Motor neuron (in vitro differentiated cells): ENCODE data around the gene CUL3. TPM values are rescaled to one million over a fixed set of nuclear protein-coding genes. Genes with fewer than 3 reads are reported as not detected.

Experiments
- ATAC-seq, 8 experiments: fragments of 200-7000 bp; cut with Tn5 transposase; replicated peaks in 6 of 8; 2 replicates each; pipeline ENCODE4 v1.8.0; 2021; ENCODE audit warnings: mild to moderate bottlenecking in 8 of 8, moderate library complexity in 8 of 8
- H3K27ac ChIP-seq, 2 donors: fragments of 250-450 bp; sonication (Bioruptor Pico); 2 replicates each; pipeline ENCODE4 v1.9.0; 2021; ENCODE audit warnings: antibody characterized with exemption in 2 of 2, mild to moderate bottlenecking in 2 of 2, moderate library complexity in 1 of 2
- H3K4me1 ChIP-seq, 2 donors: fragments of 250-450 bp; sonication (Bioruptor Pico); replicated peaks in 1 of 2; 2 replicates each; pipeline ENCODE4 v1.6.1; 2021; ENCODE audit warnings: antibody characterized with exemption in 2 of 2, mild to moderate bottlenecking in 2 of 2, moderate library complexity in 1 of 2
- H3K4me3 ChIP-seq, 5 donors: fragments of 250-450 bp; sonication (Bioruptor Pico); 2 replicates each; pipeline ENCODE4 v1.9.0; 2021; ENCODE audit warnings: antibody characterized with exemption in 5 of 5, mild to moderate bottlenecking in 5 of 5, moderate library complexity in 4 of 5
- WGBS, 10 experiments: fragments of 450-650 bp; shearing (Covaris generic); methylation state at CpG; one replicate each; pipeline ENCODE4 v1.0.0; 2022; 5-methylcytosine and 5-hydroxymethylcytosine counted together
- in situ Hi-C, 9 experiments: fragments of 400-800 bp; cut with MboI; loops; one replicate each; pipeline ENCODE4 v1.15.0; 2021; ENCODE audit warnings: low sequenced_read_pairs in 9 of 9, low pct_unique_long_range_greater_than_20kb in 2 of 9; ENCODE audit not compliant: unreplicated experiment in 9 of 9
- total RNA-seq, 8 experiments: library from RNA; unstranded; fragments of 300-600 nt; gene quantifications; 2 replicates each; pipeline versions ENCODE4 v1.2.3 to v1.2.4, GENCODE V29; 2022

The CUL3 gene
- total RNA-seq, 8 experiments from 2014 or later, result 54.8 to 123 (median 73.9) TPM

DNA sequence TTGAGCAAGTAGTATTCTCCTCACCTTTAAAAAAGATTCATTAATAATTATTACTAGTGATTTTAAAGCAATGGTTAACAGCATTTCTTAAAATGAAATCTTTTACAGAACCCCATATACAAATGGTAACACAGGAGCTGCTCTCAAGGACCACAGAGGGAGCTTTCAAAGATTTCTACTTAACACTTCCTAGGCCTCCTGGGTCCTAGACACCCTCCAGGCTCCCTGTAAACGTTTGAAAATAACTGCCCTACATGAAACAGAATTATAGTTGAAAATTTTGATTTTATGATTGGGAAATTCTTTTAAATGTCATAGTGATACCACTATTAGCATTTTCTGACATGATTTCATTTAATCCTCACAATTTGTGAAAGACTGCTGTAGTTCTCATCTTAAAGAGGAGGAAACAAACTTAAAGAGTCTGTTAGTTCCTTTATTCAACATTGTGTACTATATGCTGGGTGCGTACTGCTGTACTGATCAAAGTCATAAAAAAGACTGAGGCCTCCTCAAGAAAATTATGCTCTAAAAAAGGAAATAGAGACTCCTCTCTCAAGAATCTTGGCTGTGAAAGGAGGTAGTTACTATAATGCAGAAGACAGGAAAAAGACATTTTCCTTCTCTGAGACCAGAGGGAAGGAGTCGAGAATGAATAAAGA is 10.6 kb downstream of the CUL3 start:
- in situ Hi-C loops, result no loop called here
- H3K4me3 ChIP-seq, result no peak overlapping the region
- no peak overlapping the region for H3K27ac ChIP-seq
- H3K4me1 ChIP-seq, result peaks cover 26 to 45% of the 10 kb centered on the region in 2 donors
- WGBS, 10 experiments, result 9 to 77% (median 40%) methylated on average over 1 to 3 of the region's 3 CpGs; no CpG with 5 or more reads in 1 of the 10 experiments
- ATAC-seq, result no peak

DNA sequence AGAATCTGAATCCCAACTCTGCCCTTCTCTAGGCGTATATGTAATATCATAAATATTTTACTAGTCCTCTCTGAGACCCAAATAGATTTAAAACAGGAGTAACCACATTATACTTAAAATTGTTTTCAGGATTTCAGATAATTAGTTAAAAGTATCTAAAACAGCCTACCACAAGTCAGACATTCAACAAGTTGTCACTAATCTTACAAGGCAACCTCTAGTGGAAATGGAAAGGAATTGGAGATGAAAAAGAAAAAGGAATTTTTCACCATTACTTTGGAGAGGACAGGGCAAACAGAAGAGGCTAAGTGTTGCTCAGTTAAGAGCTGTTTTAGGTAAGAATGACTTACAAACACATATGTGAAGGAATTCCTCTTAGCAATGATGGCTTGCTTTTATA is 11.4 kb downstream of the CUL3 start:
- H3K27ac ChIP-seq, result no peak overlapping the region
- H3K4me1 ChIP-seq, result peaks cover 26 to 36% of the 10 kb centered on the region in 2 donors
- no peak overlapping the region for H3K4me3 ChIP-seq
- no peak for ATAC-seq
- WGBS, 10 experiments, result 100% methylated on average over 1 of the region's 1 CpG; no CpG with 5 or more reads in 4 of the 10 experiments
- in situ Hi-C loops, result no loop called here

DNA sequence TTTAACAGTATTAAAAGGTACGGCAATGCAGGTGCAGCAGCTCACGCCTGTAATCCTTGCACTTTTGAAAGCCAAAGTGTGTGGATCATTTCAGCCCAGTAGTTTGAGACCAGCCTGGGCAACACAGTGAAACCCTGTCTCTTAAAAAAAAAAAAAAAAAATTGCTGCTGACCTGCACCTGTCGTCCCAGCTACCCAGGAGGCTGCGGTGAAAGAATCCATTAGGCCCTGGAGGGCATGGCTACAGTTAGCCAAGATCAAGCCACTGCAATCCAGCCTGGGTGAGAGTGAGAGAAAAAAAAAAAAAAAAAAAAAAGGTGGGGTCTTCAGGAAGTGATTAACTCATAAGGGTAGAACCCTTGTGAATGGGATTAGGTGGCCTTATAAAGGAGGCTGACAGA is 12.8 kb downstream of the CUL3 start:
- WGBS, 10 experiments, result 65 to 100% (median 83%) methylated on average over 1 to 4 of the region's 4 CpGs; no CpG with 5 or more reads in 1 of the 10 experiments
- ATAC-seq, result peak in 3 of 8 experiments; percentile 35 to 62 (median 41)
- Histone ChIP-seq H3K27ac (no peak overlapping the region), H3K4me1 (peaks cover 26 to 27% of the 10 kb centered on the region in 2 donors), H3K4me3 (no peak overlapping the region)
- in situ Hi-C loops, result no loop called here

DNA sequence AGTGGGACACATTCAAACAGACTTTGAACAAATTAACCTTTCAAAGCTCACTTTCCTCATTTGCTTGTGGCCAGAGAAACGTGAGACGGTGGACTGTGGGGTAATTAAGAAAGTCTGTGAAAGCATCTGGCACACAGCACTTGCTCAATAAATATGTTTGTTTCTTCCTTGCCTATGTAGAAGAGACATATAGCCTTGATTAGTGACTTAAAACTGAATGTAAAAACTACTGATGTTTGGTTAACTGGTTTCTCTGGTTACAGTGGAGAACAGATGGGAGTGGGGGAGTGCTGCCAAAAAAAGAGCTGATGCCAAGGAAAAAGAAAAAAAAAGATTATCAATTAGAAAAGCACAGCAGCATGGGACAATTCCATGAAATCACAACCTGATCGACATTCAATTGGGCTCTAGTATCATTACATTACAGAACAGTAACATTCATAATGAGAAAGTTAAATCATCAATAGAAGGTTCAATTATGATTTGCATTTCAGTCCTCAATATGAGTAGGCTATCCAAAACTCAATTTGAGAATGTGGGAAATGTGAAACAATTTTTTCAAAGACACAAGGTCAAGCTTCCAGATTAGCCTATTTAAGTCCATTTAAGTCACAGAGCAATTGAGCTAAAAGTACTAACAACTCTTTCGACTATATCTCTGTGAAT is 14.7 kb downstream of the CUL3 start:
- peak in 3 of 8 experiments; percentile 34 to 66 (median 36) for ATAC-seq
- no peak overlapping the region for H3K27ac ChIP-seq
- H3K4me1 ChIP-seq, result peaks cover 12 to 15% of the 10 kb centered on the region in 2 donors
- in situ Hi-C loops, result no loop called here
- no peak overlapping the region for H3K4me3 ChIP-seq
- 7 to 93% (median 71%) methylated on average over 1 to 4 of the region's 4 CpGs for WGBS, 10 experiments

DNA sequence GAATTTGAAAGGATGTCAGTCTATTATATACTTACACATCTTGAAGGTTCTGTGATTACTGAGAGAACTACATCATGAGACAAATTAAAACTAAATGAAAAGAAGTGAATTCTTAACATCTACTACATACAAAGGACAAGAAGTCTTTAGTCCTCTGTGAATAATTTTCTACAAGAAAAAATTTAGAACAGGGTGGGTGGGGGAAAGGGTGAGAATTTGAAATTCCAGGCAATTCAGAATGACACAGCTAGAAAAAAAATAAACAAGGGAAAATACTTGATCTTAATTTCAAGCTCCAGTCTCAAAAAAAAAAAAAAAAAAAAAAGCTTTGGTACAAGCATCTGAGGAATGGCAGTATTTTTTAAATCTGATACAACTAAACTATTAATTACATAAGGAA is 15.5 kb downstream of the CUL3 start:
- in situ Hi-C loops, result no loop called here
- H3K4me3 ChIP-seq, result no peak overlapping the region
- no peak overlapping the region for H3K27ac ChIP-seq

DNA sequence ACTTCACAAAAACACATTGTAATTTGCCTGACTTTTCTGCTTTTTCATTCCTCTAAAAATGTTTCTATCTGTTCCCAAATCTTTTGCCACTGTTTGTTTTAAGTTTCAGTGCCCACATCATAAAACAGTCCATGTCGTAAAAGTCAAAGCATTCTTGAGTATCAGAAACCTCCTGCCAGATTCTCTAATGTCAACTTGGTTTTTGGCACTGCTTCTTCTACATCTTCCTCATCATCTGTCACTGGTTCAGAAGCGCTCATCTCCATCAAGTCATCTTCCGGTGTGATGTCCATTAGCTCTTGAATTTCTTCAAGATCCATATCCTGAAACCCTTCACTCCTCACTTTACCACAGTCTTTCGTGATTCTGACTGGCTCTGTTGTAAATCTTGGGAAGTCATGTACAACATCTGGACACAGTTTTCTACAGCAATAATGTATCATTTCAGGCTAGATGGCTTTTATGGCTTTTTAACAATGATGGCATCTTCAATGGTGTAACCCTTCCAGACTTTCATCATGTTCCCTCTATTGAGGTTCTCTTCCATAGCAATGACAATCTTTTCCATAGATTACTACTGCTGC is 19.6 kb downstream of the CUL3 start:
- ATAC-seq, result no peak
- Histone ChIP-seq H3K4me3 (no peak overlapping the region), H3K4me1 (no peaks in the 10 kb centered on the region), H3K27ac (no peak overlapping the region)
- in situ Hi-C loops, result no loop called here
- WGBS, 10 experiments, result 40 to 100% (median 85%) methylated on average over 2 to 4 of the region's 4 CpGs; no CpG with 5 or more reads in 1 of the 10 experiments

More for the DNA sequence above, 15.5 kb downstream of the CUL3 start:
- peaks cover 4 to 8% of the 10 kb centered on the region in 2 donors for H3K4me1 ChIP-seq
- ATAC-seq, result peak in 1 of 8 experiments; percentile 49

DNA sequence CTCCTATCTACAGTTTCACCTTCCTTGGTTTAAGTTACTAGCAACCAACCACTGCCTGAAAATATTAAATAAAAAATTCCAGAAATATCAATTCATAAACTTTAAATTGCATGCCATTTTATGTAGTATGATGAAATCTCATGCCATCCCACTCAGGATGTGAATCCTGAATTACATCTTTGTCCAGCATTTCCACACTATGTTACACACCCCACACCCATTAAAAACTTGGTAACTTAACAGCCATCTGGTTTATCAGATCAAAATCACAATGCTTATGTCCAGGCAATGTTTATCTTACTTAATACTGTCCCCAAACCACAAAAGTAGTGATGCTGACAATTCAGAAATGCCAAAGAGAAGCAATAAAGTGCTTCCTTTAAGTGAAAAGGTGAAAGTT is 21.6 kb downstream of the CUL3 start:
- H3K27ac ChIP-seq, result no peak overlapping the region
- no peak overlapping the region for H3K4me3 ChIP-seq
- H3K4me1 ChIP-seq, result no peaks in the 10 kb centered on the region
- peak in 1 of 8 experiments; percentile 27 for ATAC-seq
- in situ Hi-C loops, result no loop called here

DNA sequence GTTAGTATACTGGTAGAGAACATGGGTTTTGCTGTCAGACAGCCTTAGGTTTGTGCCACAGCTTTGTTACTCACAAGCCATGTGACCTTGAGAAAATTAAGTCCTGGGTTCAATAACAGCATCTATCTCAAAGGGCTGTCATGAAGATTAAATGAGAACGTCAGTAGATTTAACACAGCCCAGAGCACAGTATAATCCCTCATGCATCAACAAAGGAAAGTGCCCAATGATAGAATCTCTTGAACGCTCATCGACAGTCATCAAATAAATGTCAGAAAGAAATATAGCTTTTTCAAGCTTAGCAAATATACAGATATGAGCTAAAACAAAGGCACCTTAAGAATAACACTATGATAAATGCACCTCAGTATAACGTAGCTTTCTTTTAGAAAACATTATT is 22.3 kb downstream of the CUL3 start:
- ATAC-seq, result peak in 1 of 8 experiments; percentile 16
- H3K4me3 ChIP-seq, result no peak overlapping the region
- no peaks in the 10 kb centered on the region for H3K4me1 ChIP-seq
- in situ Hi-C loops, result no loop called here
- WGBS, 10 experiments, result 81 to 100% (median 90%) methylated on average over 1 to 4 of the region's 4 CpGs; no CpG with 5 or more reads in 2 of the 10 experiments
- H3K27ac ChIP-seq, result no peak overlapping the region

DNA sequence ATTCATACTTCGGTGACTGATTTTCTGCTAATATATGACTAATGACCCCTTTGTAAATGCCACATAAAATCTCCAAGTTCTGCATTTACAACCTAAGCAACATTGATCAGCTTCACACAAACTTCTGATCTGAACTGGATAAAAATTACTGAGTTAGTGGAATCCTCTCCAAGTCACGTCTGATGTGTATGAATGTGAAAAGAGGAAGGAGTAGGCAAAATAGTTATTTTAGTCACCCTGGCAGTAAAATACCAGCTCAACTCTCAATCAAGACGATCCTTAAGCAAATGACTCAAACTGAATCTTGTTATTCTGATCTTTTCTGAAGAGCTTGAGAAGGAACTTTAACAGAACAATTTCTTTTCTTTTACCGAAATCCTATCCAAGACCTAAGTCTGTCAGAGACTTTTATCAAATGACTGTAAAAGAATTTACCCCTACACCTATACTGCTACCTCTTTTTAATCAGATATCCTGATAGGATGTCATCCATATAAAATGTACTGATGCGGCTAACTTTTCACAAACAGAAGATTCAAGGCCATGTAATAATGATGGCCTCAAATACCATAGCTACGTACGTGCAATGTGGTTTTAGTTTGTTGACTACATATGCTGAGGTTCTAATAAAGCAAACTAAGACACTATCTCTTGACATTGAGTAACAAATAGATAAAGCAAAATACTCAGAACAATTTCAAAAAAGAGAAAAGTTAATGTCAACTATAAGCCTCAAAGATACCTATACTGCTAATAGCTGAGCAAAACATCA is 23.7 kb downstream of the CUL3 start:
- no peak for ATAC-seq
- Histone ChIP-seq H3K27ac (no peak overlapping the region), H3K4me3 (no peak overlapping the region), H3K4me1 (no peaks in the 10 kb centered on the region)
- in situ Hi-C loops, result no loop called here
- 70 to 100% (median 91%) methylated on average over 1 to 6 of the region's 7 CpGs for WGBS, 10 experiments

DNA sequence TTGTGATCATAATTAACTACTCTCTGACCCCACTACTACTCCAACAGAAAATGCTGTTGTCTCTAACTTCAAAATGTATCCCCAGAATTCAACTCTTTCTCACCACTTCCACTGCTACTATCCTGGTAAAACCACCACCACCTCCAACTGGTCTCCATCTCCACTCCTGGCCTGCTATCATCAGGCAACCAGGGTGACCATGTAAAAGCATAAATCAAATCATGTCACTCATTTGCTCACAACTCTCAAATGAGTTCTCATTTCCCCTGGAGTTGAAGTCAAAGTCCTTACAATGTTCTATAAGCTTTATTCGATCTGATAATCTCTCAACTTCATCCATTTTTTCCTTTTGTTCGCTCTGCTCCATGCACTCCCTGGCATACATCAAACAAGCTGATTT is 24.6 kb downstream of the CUL3 start:
- in situ Hi-C loops, result no loop called here
- H3K4me1 ChIP-seq, result no peaks in the 10 kb centered on the region
- no peak overlapping the region for H3K4me3 ChIP-seq
- 94 to 100% (median 100%) methylated on average over 1 to 2 of the region's 2 CpGs; no CpG with 5 or more reads in 1 of the 10 experiments for WGBS, 10 experiments
- no peak for ATAC-seq
- H3K27ac ChIP-seq, result no peak overlapping the region

DNA sequence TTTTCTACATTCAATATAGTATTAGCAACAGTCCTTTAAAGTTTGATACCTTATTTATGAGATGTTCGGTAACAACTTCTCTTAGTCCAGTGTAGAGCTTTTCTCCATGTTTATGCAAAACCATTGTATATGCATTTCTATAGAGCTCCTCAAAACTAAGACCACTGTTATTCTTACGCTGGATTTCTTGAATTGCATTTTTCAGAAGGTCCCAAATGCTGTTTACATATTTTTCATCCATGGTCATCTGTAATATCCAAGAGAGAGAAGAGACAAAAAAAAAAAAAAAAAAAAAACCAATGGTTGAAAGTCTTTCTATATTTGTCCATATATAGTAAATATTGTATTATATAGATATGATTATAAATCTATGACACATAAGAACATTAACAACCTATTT is 27.6 kb downstream of the CUL3 start:
- H3K4me3 ChIP-seq, result no peak overlapping the region
- H3K27ac ChIP-seq, result no peak overlapping the region
- no peaks in the 10 kb centered on the region for H3K4me1 ChIP-seq
- no peak for ATAC-seq
- 88 to 100% (median 100%) methylated on average over 1 to 2 of the region's 2 CpGs; no CpG with 5 or more reads in 1 of the 10 experiments for WGBS, 10 experiments
- in situ Hi-C loops, result no loop called here

DNA sequence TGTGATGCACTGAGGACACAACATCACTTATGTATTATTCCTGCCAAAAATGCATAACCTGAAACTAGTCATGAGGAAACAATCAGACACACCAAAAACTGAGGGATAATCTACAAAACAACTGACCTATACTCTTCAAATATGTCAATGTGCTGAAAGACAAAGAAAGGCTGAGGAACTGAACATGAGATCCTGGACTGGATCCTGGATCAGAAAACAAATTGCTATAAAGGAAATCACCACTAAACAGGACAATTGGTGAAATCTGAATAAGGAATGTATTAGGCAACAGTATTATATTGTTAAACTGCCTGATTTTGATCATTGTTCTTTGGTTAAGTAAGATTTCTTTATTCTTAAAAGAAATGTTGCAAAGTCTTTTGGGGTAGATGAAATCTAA is 28.8 kb downstream of the CUL3 start:
- Histone ChIP-seq H3K27ac (no peak overlapping the region), H3K4me3 (no peak overlapping the region), H3K4me1 (no peaks in the 10 kb centered on the region)
- in situ Hi-C loops, result no loop called here
- no peak for ATAC-seq

DNA sequence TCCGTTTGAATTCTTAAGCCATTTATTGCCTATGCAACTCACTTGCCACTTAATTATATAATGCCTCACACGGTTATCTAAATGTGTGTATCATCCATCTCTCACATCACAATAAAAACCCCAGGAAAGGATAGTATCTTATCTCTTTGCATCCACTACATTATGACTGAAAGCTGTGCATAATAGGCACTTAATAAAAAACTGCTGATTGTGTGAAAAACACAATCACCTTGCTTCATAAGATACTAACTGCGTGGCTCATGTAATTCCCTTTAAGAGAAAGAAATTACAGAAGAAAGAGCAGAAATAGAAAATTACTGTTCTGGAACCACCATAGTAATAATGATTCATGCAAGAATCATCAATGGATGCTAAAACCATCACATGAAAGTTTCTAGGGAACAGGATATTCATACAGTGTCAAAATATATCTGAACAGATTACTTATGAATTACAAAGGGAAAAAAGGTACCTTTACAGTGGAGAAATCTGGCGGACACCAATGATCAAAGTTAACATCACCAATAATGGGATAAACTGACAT is 29.3 kb downstream of the CUL3 start:
- in situ Hi-C loops, result no loop called here
- Histone ChIP-seq H3K4me1 (no peaks in the 10 kb centered on the region), H3K27ac (no peak overlapping the region), H3K4me3 (no peak overlapping the region)
- no peak for ATAC-seq
- 73 to 100% (median 90%) methylated on average over 1 to 4 of the region's 4 CpGs for WGBS, 10 experiments
